Vagina (tissue), 2 donors: Measurements from ENCODE around the gene CACNA1C. TPM values are rescaled to one million over a fixed set of nuclear protein-coding genes. Genes with fewer than 3 reads are reported as not detected.

Experiments used
- DNase-seq, 2 donors: peaks; one replicate each; pipeline ENCODE4 v3.0.0-alpha.2; 2017; ENCODE audit errors: extremely low spot score in 2 of 2
- H3K27ac ChIP-seq: fragments of 200-600 bp; sonication (generic); one replicate; pipeline ENCODE4 v1.5.1; 2019
- H3K27me3 ChIP-seq: fragments of 200-600 bp; sonication (generic); one replicate; pipeline ENCODE4 v1.5.1; 2019
- H3K36me3 ChIP-seq, 2 donors: fragments of 200-600 bp; sonication (generic); one replicate each; pipeline ENCODE4 v1.5.1; 2017 to 2019
- H3K4me1 ChIP-seq: fragments of 200-600 bp; sonication (generic); one replicate; pipeline ENCODE4 v1.5.1; 2019
- H3K4me3 ChIP-seq, 2 donors: fragments of 200-600 bp; sonication (generic); 1 replicate in 1 of 2; 2 replicates in 1 of 2; pipeline ENCODE4 v1.5.1; 2016 to 2019
- H3K9me3 ChIP-seq: fragments of 200-600 bp; sonication (generic); one replicate; pipeline ENCODE4 v1.5.1; 2019
- POLR2A ChIP-seq, 2 donors: fragments of 450-650 bp; IDR thresholded peaks; one replicate each; pipeline ENCODE4 v1.6.1; 2017; ENCODE audit warnings: antibody characterized with exemption in 2 of 2, mild to moderate bottlenecking in 2 of 2, moderate library complexity in 2 of 2
- POLR2AphosphoS5 ChIP-seq, 2 donors: sonication (generic); formaldehyde crosslinking; IDR thresholded peaks; one replicate each; pipeline ENCODE4 v1.9.0; 2017; ENCODE audit warnings: antibody characterized with exemption in 2 of 2, mild to moderate bottlenecking in 2 of 2, low read depth in 1 of 2; ENCODE audit not compliant: insufficient read depth in 1 of 2
- intact Hi-C: fragments of 100-400 bp; cut with DNase I; formaldehyde crosslinking; loops from one replicate; pipeline ENCODE4 v1.15.1; 2023
- total RNA-seq: library from RNA; depleted of rRNA; stranded (reverse); fragments of >200 nt; gene quantifications from one replicate; pipeline ENCODE4 v1.2.3, GENCODE V29; 2016
- TF ChIP-seq, protein P1 (sequence below), 3 experiments: fragments of 450-650 bp in 2 of 3; fragments of 200-600 bp in 1 of 3; sonication (generic) in 1 of 3; IDR thresholded peaks; one replicate each; pipeline ENCODE4 v1.5.1; 2017 to 2019; ENCODE audit warnings: antibody characterized with exemption in 3 of 3, mild to moderate bottlenecking in 2 of 3, moderate library complexity in 2 of 3

CACNA1C gene
- total RNA-seq, 1 donor from 2014 or later: 9.8 TPM

DNA sequence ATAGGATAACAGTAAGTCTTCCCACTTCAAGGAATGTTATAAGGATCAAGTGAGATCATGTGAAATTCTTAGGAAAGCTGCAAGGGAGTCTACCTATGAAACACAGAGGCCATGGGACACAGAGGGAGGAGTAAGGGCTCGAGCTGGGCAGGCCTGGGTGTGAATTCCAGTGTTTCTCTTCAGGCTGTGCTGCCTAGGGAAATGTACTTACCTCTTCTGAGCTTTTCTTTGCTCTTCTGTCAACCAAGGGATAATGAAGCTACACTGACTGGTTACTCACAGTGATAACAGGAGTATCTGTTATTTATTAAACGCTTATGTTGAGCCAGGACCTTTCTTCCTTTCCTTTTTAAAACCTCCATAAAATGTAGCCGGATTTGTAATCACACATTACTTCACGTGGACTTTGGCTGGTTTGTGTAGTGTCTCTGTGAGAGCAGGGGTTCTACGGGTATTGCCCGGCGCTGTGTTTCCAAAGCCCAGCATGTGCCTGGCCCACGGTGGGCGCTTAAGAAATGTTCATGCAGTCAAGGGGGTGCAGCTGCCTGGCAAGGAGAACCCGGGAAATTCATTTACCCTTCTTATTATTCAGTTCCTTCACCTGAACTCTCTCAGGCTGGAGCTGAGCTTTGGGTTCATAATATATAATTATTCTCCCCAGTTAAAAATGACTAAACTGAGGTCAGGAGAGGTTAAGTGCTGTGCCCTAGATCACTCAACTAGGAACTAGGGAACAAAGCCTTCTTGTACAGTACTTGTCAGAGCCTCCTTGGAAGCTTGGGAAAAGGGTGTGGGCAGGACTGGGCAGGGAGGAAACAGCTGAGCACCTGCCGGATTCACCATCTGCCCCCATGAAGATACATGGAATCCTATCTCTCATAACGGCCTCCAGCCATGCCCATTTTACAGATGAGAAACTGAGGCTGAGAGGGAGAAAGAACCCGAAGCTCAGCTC, 214.2 kb downstream of the CACNA1C start:
- no peak overlapping the region for H3K4me3 ChIP-seq
- no peaks in the 10 kb centered on the region for H3K27me3 ChIP-seq
- H3K9me3 ChIP-seq: no peaks in the 10 kb centered on the region
- H3K27ac ChIP-seq: peak overlapping the region; percentile 37
- H3K36me3 ChIP-seq: no peaks in the 10 kb centered on the region
- TF ChIP-seq, protein P1, sequence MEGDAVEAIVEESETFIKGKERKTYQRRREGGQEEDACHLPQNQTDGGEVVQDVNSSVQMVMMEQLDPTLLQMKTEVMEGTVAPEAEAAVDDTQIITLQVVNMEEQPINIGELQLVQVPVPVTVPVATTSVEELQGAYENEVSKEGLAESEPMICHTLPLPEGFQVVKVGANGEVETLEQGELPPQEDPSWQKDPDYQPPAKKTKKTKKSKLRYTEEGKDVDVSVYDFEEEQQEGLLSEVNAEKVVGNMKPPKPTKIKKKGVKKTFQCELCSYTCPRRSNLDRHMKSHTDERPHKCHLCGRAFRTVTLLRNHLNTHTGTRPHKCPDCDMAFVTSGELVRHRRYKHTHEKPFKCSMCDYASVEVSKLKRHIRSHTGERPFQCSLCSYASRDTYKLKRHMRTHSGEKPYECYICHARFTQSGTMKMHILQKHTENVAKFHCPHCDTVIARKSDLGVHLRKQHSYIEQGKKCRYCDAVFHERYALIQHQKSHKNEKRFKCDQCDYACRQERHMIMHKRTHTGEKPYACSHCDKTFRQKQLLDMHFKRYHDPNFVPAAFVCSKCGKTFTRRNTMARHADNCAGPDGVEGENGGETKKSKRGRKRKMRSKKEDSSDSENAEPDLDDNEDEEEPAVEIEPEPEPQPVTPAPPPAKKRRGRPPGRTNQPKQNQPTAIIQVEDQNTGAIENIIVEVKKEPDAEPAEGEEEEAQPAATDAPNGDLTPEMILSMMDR (IDR thresholded peaks at IDR 0.05): no peak
- TF ChIP-seq POLR2AphosphoS5 (IDR thresholded peaks at IDR 0.05; ENCODE audit: insufficient read depth in 1 of 2, low read depth in 1 of 2) (no peak), POLR2A (IDR thresholded peaks at IDR 0.05) (no peak)
- no peak for DNase-seq
- peaks cover 50% of the 10 kb centered on the region for H3K4me1 ChIP-seq
- intact Hi-C loops: loop anchor here (10.0 kb wide), 1 partner anchor 102 kb away; no protein-coding TSS in a partner anchor

- intact Hi-C loops: loop anchor here (10.0 kb wide), 1 partner anchor 103 kb away; no protein-coding TSS in a partner anchor
- no peak for DNase-seq
- H3K27ac ChIP-seq: peak overlapping the region; percentile 37
- H3K36me3 ChIP-seq: no peaks in the 10 kb centered on the region
- no peak overlapping the region for H3K4me3 ChIP-seq
- no peaks in the 10 kb centered on the region for H3K9me3 ChIP-seq
- TF ChIP-seq POLR2AphosphoS5 (IDR thresholded peaks at IDR 0.05; ENCODE audit: insufficient read depth in 1 of 2, low read depth in 1 of 2) (peak in 1 of 2 donors; percentile 15), POLR2A (IDR thresholded peaks at IDR 0.05) (no peak)
- TF ChIP-seq, protein P1 (IDR thresholded peaks at IDR 0.05): no peak
- peaks cover 50% of the 10 kb centered on the region for H3K4me1 ChIP-seq
- H3K27me3 ChIP-seq: no peaks in the 10 kb centered on the region
These were observed 215.1 kb downstream of the CACNA1C start for GRCh38 chr12:2267703-2268470.

DNA sequence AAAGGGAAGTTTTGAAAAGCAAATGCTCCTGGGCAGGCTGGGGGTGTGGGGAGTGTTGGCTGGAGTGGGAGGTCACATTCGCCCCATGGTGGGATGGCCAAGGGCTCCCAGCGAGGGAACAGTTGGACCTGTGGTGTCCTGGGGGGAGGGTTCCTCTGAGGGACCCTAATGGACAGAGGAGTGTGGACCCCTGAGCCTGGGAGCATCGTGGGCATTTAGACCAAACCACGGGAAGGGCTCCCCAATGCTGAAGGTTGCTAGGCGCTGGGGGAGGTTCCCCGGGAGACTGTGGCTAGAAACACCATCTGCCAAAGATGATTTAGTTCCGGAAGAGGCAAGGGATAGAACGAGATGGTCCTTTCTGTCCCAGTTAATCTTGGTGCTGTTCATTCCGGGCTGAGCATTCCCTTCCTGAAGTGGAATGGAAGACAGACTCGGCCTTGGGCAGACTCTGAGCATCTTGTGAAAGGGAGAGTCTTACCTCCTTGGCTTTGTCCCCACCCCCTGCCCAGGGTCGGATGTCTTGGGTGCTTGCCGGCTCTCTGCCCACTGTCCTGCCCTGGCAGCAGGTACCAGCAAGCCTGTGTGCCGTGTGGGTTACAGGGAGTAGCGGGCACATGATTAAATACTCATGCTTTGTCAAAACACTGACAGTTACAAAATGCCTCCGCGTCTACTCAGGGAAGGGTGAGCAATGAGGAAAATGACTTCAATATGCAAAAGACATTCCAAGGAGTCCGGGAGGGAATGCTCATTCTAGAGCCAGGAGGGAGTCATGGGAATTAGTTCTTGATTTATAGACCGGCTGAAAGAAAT, 215.9 kb downstream of the CACNA1C start:
- Histone ChIP-seq H3K27me3 (no peaks in the 10 kb centered on the region), H3K27ac (peak overlapping the region; percentile 37), H3K4me3 (no peak overlapping the region), H3K36me3 (no peaks in the 10 kb centered on the region), H3K4me1 (peaks cover 50% of the 10 kb centered on the region), H3K9me3 (no peaks in the 10 kb centered on the region)
- no peak for DNase-seq
- TF ChIP-seq POLR2AphosphoS5 (IDR thresholded peaks at IDR 0.05; ENCODE audit: insufficient read depth in 1 of 2, low read depth in 1 of 2): peak in 1 of 2 donors; percentile 57
- TF ChIP-seq, protein P1 (IDR thresholded peaks at IDR 0.05): no peak
- intact Hi-C loops: loop anchor here (10.0 kb wide), 1 partner anchor 104 kb away; no protein-coding TSS in a partner anchor

- intact Hi-C loops: loop anchor here (10.0 kb wide), 1 partner anchor 326 kb away; no protein-coding TSS in a partner anchor
- H3K27ac ChIP-seq: no peak overlapping the region
- H3K9me3 ChIP-seq: no peaks in the 10 kb centered on the region
- H3K27me3 ChIP-seq: no peaks in the 10 kb centered on the region
- TF ChIP-seq, protein P1 (IDR thresholded peaks at IDR 0.05): no peak
- TF ChIP-seq POLR2A (IDR thresholded peaks at IDR 0.05): no peak
- TF ChIP-seq POLR2AphosphoS5 (IDR thresholded peaks at IDR 0.05; ENCODE audit: insufficient read depth in 1 of 2, low read depth in 1 of 2): no peak
- no peaks in the 10 kb centered on the region for H3K36me3 ChIP-seq
- H3K4me3 ChIP-seq: no peak overlapping the region
- peaks cover 28% of the 10 kb centered on the region for H3K4me1 ChIP-seq
- no peak for DNase-seq
These were observed 218.1 kb downstream of the CACNA1C start for GRCh38 chr12:2270846-2271245.
